H1 (cell line): ENCODE measurements around the gene FBXO47. TPM values are rescaled to one million over a fixed set of nuclear protein-coding genes. Genes with fewer than 3 reads are reported as not detected.

Source experiments
- CTCF ChIA-PET: fragments of 300-600 bp; sonication (Branson Sonifier 250); formaldehyde crosslinking; loops from one replicate; lab custom pipeline; 2021; ENCODE audit not compliant: partially characterized antibody; lab: Charles Lee
- POLR2A ChIA-PET: fragments of 300-600 bp; sonication (Branson Sonifier 250); formaldehyde crosslinking; loops from one replicate; lab custom pipeline; 2021; ENCODE audit warnings: inconsistent platforms; ENCODE audit not compliant: partially characterized antibody; lab: Charles Lee
- DNase-seq, 2 experiments: peaks; one replicate each; pipeline versions ENCODE4 v3.0.0 to v3.0.0-alpha.2; 2010 to 2022; ENCODE audit warnings: low spot score in 2 of 2, low read depth in 1 of 2, mixed read lengths in 1 of 2
- FAIRE-seq: peaks from 2 replicates; lab custom pipeline; 2011; peaks lifted over from hg19 to GRCh38; lab: Jason Lieb, UNC
- H2AFZ ChIP-seq: 2 replicates; pipeline ENCODE4 v1.8.1; 2012; ENCODE audit warnings: low read length, inconsistent platforms
- H2AK5ac ChIP-seq: 2 replicates; pipeline ENCODE4 v1.6.1; 2013; ENCODE audit warnings: low read depth, low read length
- H2BK120ac ChIP-seq: replicated peaks from 2 replicates; pipeline ENCODE3; 2013; ENCODE audit warnings: low read depth, low read length, inconsistent platforms
- H2BK12ac ChIP-seq: 2 replicates; pipeline ENCODE4 v1.6.1; 2013; ENCODE audit warnings: low read depth, low read length
- H2BK15ac ChIP-seq: 2 replicates; pipeline ENCODE4 v1.6.1; 2013; ENCODE audit warnings: low read length
- H2BK20ac ChIP-seq: 2 replicates; pipeline ENCODE4 v1.6.1; 2013; ENCODE audit warnings: low read length
- H2BK5ac ChIP-seq: 2 replicates; pipeline ENCODE4 v1.6.1; 2013; ENCODE audit warnings: low read depth, low read length
- H3K14ac ChIP-seq: 2 replicates; pipeline ENCODE4 v1.6.1; 2013; ENCODE audit warnings: inconsistent platforms; ENCODE audit not compliant: insufficient read length
- H3K18ac ChIP-seq: 2 replicates; pipeline ENCODE4 v1.6.1; 2013; ENCODE audit warnings: low read length; ENCODE audit errors: extremely low read depth
- H3K23ac ChIP-seq: 2 replicates; pipeline ENCODE4 v1.6.1; 2013; ENCODE audit warnings: inconsistent platforms; ENCODE audit not compliant: insufficient read length
- H3K23me2 ChIP-seq: 2 replicates; pipeline ENCODE4 v1.6.1; 2013; ENCODE audit warnings: low read depth, low read length
- H3K27ac ChIP-seq: 2 replicates; pipeline ENCODE4 v1.6.1; 2011; ENCODE audit warnings: low read depth, low read length, inconsistent platforms
- H3K27me3 ChIP-seq, 4 experiments: replicated peaks in 1 of 4; 1 replicate in 1 of 4; 2 replicates in 3 of 4; pipeline versions ENCODE4 v1.6.1 to v1.8.1; 2011 to 2013; ENCODE audit warnings: low read length in 3 of 4, mild to moderate bottlenecking in 3 of 4, inconsistent platforms in 2 of 4, mixed read lengths in 2 of 4, moderate library complexity in 1 of 4; ENCODE audit not compliant: control insufficient read depth in 3 of 4, insufficient read depth in 3 of 4; ENCODE audit errors: extremely low read depth in 1 of 4
- H3K36me3 ChIP-seq, 4 experiments: 2 replicates each; pipeline versions ENCODE4 v1.6.1 to v1.8.1; 2011 to 2013; ENCODE audit warnings: mild to moderate bottlenecking in 4 of 4, low read length in 3 of 4, moderate library complexity in 2 of 4, control low read depth in 1 of 4, inconsistent platforms in 1 of 4; ENCODE audit not compliant: insufficient read depth in 4 of 4, control insufficient read depth in 2 of 4
- H3K4ac ChIP-seq: replicated peaks from 2 replicates; pipeline ENCODE3; 2013; ENCODE audit warnings: low read length, low read depth, mixed read lengths, inconsistent platforms; ENCODE audit not compliant: insufficient read length
- H3K4me1 ChIP-seq, 4 experiments: replicated peaks in 1 of 4; 1 replicate in 1 of 4; 2 replicates in 3 of 4; pipeline versions ENCODE4 v1.6.1 to v1.8.1; 2011 to 2013; ENCODE audit warnings: low read length in 3 of 4, inconsistent platforms in 2 of 4, mixed read lengths in 1 of 4; ENCODE audit not compliant: insufficient read depth in 4 of 4, control insufficient read depth in 3 of 4
- H3K4me2 ChIP-seq, 2 experiments: 2 replicates each; pipeline versions ENCODE4 v1.6.1 to v1.8.1; 2011 to 2013; ENCODE audit warnings: low read depth in 2 of 2, low read length in 2 of 2, control low read depth in 1 of 2, inconsistent platforms in 1 of 2, mild to moderate bottlenecking in 1 of 2; ENCODE audit not compliant: insufficient read depth in 1 of 2
- H3K4me3 ChIP-seq, 4 experiments: fragments of 200-600, 300-600 bp in 1 of 4; sonication (generic), shearing (Covaris generic), sonication (Bioruptor Twin) in 1 of 4; 2 replicates each; pipeline versions ENCODE4 v1.5.1 to v1.8.1; 2011 to 2016; ENCODE audit warnings: low read length in 4 of 4, low read depth in 3 of 4, control low read depth in 2 of 4, inconsistent platforms in 2 of 4, mild to moderate bottlenecking in 2 of 4, mixed read lengths in 1 of 4, moderate library complexity in 1 of 4; ENCODE audit not compliant: insufficient read depth in 2 of 4; ENCODE audit errors: extremely low read depth in 1 of 4
- H3K56ac ChIP-seq: replicated peaks from 2 replicates; pipeline ENCODE3; 2013; ENCODE audit warnings: low read depth, mild to moderate bottlenecking, mixed read lengths, low read length, inconsistent platforms; ENCODE audit not compliant: insufficient read length
- H3K79me1 ChIP-seq: 2 replicates; pipeline ENCODE4 v1.6.1; 2013; ENCODE audit warnings: low read depth, low read length, control low read depth
- H3K79me2 ChIP-seq, 2 experiments: 2 replicates each; pipeline versions ENCODE4 v1.6.1 to v1.8.1; 2012 to 2013; ENCODE audit warnings: low read length in 2 of 2, mild to moderate bottlenecking in 2 of 2, inconsistent platforms in 1 of 2; ENCODE audit not compliant: insufficient read depth in 2 of 2, control insufficient read depth in 1 of 2
- H3K9ac ChIP-seq, 4 experiments: replicated peaks in 1 of 4; 1 replicate in 1 of 4; 2 replicates in 3 of 4; pipeline versions ENCODE4 v1.6.1 to v1.8.1; 2011 to 2013; ENCODE audit warnings: low read depth in 3 of 4, low read length in 3 of 4, control low read depth in 2 of 4, mild to moderate bottlenecking in 2 of 4, moderate library complexity in 2 of 4, inconsistent platforms in 1 of 4; ENCODE audit errors: extremely low read depth in 1 of 4
- H3K9me3 ChIP-seq, 2 experiments: 2 replicates each; pipeline versions ENCODE4 v1.6.1 to v1.8.1; 2012 to 2013; ENCODE audit warnings: mild to moderate bottlenecking in 2 of 2, moderate library complexity in 2 of 2, control low read depth in 1 of 2, inconsistent platforms in 1 of 2, low read depth in 1 of 2, low read length in 1 of 2, mixed read lengths in 1 of 2; ENCODE audit not compliant: insufficient read depth in 2 of 2
- H4K20me1 ChIP-seq, 2 experiments: replicated peaks in 1 of 2; 2 replicates each; pipeline versions ENCODE3 to v1.8.1; 2011 to 2013; ENCODE audit warnings: inconsistent platforms in 2 of 2, low read length in 2 of 2, mild to moderate bottlenecking in 1 of 2; ENCODE audit not compliant: insufficient read depth in 2 of 2, control insufficient read depth in 1 of 2
- H4K5ac ChIP-seq: 2 replicates; pipeline ENCODE4 v1.6.1; 2013; ENCODE audit warnings: low read length, low read depth, mixed read lengths, inconsistent platforms; ENCODE audit not compliant: insufficient read length
- H4K8ac ChIP-seq: 2 replicates; pipeline ENCODE4 v1.8.0; 2013; ENCODE audit warnings: mild to moderate bottlenecking, moderate library complexity, low read length, inconsistent platforms; ENCODE audit not compliant: insufficient read depth; ENCODE audit errors: extremely low read depth
- H4K91ac ChIP-seq: replicated peaks from 2 replicates; pipeline ENCODE3; 2013; ENCODE audit warnings: low read length, mixed read lengths, inconsistent platforms; ENCODE audit not compliant: insufficient read length
- BRCA1 ChIP-seq: IDR thresholded peaks from 2 replicates; pipeline ENCODE4 v1.6.1; 2012; ENCODE audit warnings: low read depth, low read length, improper control_type of control experiment
- CHD1 ChIP-seq: IDR thresholded peaks from 2 replicates; pipeline ENCODE4 v1.6.1; 2012; ENCODE audit warnings: low read depth, low read length, improper control_type of control experiment
- JUN ChIP-seq: IDR thresholded peaks from 2 replicates; pipeline ENCODE4 v1.6.1; 2011; ENCODE audit warnings: low read depth, mild to moderate bottlenecking, improper control_type of control experiment, low read length
- NRF1 ChIP-seq: IDR thresholded peaks from 2 replicates; pipeline ENCODE4 v1.6.1; 2011; ENCODE audit warnings: mild to moderate bottlenecking, low read depth, low read length, improper control_type of control experiment
- POLR2AphosphoS5 ChIP-seq: IDR thresholded peaks from 2 replicates; pipeline ENCODE4 v1.6.1; 2011; ENCODE audit warnings: low read depth, low read length
- POU5F1 ChIP-seq: IDR thresholded peaks from 2 replicates; pipeline ENCODE4 v1.6.1; 2011; ENCODE audit warnings: low read depth, mild to moderate bottlenecking, low read length, moderate library complexity
- SP4 ChIP-seq: IDR thresholded peaks from 2 replicates; pipeline ENCODE4 v1.6.1; 2012; ENCODE audit warnings: low read length, inconsistent platforms
- TBP ChIP-seq: IDR thresholded peaks from 2 replicates; pipeline ENCODE4 v1.6.1; 2011; ENCODE audit warnings: low read depth, low read length, improper control_type of control experiment
- WGBS, 2 experiments: shearing (Covaris generic) in 1 of 2; methylation state at CpG; one replicate each; pipeline versions ENCODE4 v1.1.6 to v1.1.7; 2013 to 2015; ENCODE audit warnings: low lambda C conversion rate in 2 of 2, mixed read lengths in 2 of 2, inconsistent platforms in 1 of 2, low coverage in 1 of 2, missing lambda C conversion rate in 1 of 2; ENCODE audit not compliant: insufficient replicate concordance in 2 of 2, insufficient coverage in 1 of 2, insufficient read length in 1 of 2; ENCODE audit errors: extremely low coverage in 1 of 2, missing lambda C conversion rate in 1 of 2; 5-methylcytosine and 5-hydroxymethylcytosine counted together
- polyA plus RNA-seq, 7 experiments: library from polyadenylated mRNA; depleted of rRNA in 3 of 7; stranded (reverse) in 5 of 7; unstranded in 2 of 7; fragments of >200 nt in 5 of 7; fragments of 200-250 nt in 2 of 7; gene quantifications; 1 replicate in 5 of 7; 2 replicates in 1 of 7; 4 replicates in 1 of 7; pipeline versions ENCODE4 v1.2.1 to v1.2.3, GENCODE V29; 2011 to 2013; ENCODE audit warnings: missing spikeins in 2 of 7, mixed read lengths in 2 of 7
- total RNA-seq: library from RNA; stranded (reverse); fragmentation: NEBNext Ultra II Directional; extraction: Animal tissue kit (Norgen Biotek cat#: 25700); gene quantifications from 2 replicates; pipeline ENCODE4 v1.2.1, GENCODE V29; 2021
- TF ChIP-seq, protein P1 (sequence below): IDR thresholded peaks from 2 replicates; pipeline ENCODE4 v1.6.1; 2012; ENCODE audit warnings: inconsistent platforms

FBXO47 gene
- total and polyA plus RNA-seq, 2 of the 8 experiments (the other 6 are each of a cell fraction or from before 2014, with no cell fraction given): not detected

- POLR2A ChIA-PET: interaction anchor here (3.1 kb wide), 1 partner anchor 45 kb away, joined by 13 read pairs; the partner anchor contains the start of gene LASP1NB
- Histone ChIP-seq H3K18ac (no peak overlapping the region), H2BK120ac (no peak overlapping the region), H3K9me3 (no peaks in the 10 kb centered on the region), H4K8ac (no peak overlapping the region)
- TF ChIP-seq NRF1 (no peak), JUN (no peak), POU5F1 (no peak), CHD1 (no peak), BRCA1 (no peak), TBP (no peak), POLR2AphosphoS5 (no peak), SP4 (no peak)
- TF ChIP-seq, protein P1, sequence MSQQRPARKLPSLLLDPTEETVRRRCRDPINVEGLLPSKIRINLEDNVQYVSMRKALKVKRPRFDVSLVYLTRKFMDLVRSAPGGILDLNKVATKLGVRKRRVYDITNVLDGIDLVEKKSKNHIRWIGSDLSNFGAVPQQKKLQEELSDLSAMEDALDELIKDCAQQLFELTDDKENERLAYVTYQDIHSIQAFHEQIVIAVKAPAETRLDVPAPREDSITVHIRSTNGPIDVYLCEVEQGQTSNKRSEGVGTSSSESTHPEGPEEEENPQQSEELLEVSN: no peak
- TF ChIP-seq, all 59 proteins: peak for 0
- FAIRE-seq (no peak), DNase-seq (peak in 1 of 2 experiments; percentile 30)
- Histone ChIP-seq H2BK12ac (no peak overlapping the region), H3K23me2 (peaks cover 2% of the 10 kb centered on the region; the same call in 1 of the 2 replicates), H3K27ac (no peak overlapping the region), H3K56ac (no peak overlapping the region), H2BK20ac (no peak overlapping the region), H3K4me1 (peaks cover 0 to 2% (median 1%) of the 10 kb centered on the region in 4 experiments; a peak in 3 of 7 replicates), H2AFZ (no peak overlapping the region), H3K4me3 (no peak overlapping the region), H3K27me3 (no peaks in the 10 kb centered on the region), H3K23ac (no peak overlapping the region), H3K79me2 (no peaks in the 10 kb centered on the region), H4K91ac (no peak overlapping the region), H3K9ac (no peak overlapping the region), H3K14ac (no peak overlapping the region), H2AK5ac (no peak overlapping the region), H3K79me1 (no peaks in the 10 kb centered on the region), H3K4ac (no peak overlapping the region), H4K5ac (no peak overlapping the region), H2BK15ac (no peak overlapping the region), H3K4me2 (no peak overlapping the region), H2BK5ac (no peak overlapping the region), H4K20me1 (no peaks in the 10 kb centered on the region), H3K36me3 (no peaks in the 10 kb centered on the region)
- CTCF ChIA-PET: interaction anchor here (0.7 to 1.1 kb wide), 2 partner anchors 44 to 605 kb away, joined by 3 read pairs; no protein-coding TSS in a partner anchor
- 91% methylated on average over 4 of the region's 4 CpGs; no CpG with 5 or more reads in 1 of the 2 experiments for WGBS, 2 experiments
These were observed 2.1 kb upstream of the FBXO47 start for GRCh38 chr17:38969281-38969680.
